Neuronal stem cell (in vitro differentiated cells): ENCODE data around the gene NOL12.
A peak's percentile ranks its signal among the peaks of the same experiment; 100 is the strongest.
"Not testable (repeated sequence)": the region's sequence is repeated elsewhere in the genome, so short reads cannot be mapped to it uniquely, and the experiment has no call there.

ENCODE experiments used
- DNase-seq: peaks from one replicate; pipeline ENCODE4 v3.0.0-alpha.2; 2013; ENCODE audit warnings: low spot score
- H2AFZ ChIP-seq: one replicate; pipeline ENCODE4 v1.6.1; 2013; ENCODE audit warnings: mild to moderate bottlenecking, low read length, inconsistent platforms
- H2AK5ac ChIP-seq: 2 replicates; pipeline ENCODE4 v1.6.1; 2013; ENCODE audit warnings: low read depth, mild to moderate bottlenecking, inconsistent platforms, low read length, moderate library complexity, mixed read lengths
- H2BK120ac ChIP-seq: 2 replicates; pipeline ENCODE4 v1.6.1; 2013; ENCODE audit warnings: low read depth, mild to moderate bottlenecking, inconsistent platforms, low read length, moderate library complexity, mixed read lengths
- H2BK12ac ChIP-seq: one replicate; pipeline ENCODE4 v1.6.1; 2013; ENCODE audit warnings: low read length, inconsistent platforms
- H2BK15ac ChIP-seq: 2 replicates; pipeline ENCODE4 v1.6.1; 2013; ENCODE audit warnings: mild to moderate bottlenecking, low read length, inconsistent platforms, mixed read lengths
- H2BK5ac ChIP-seq: one replicate; pipeline ENCODE4 v1.6.1; 2013; ENCODE audit warnings: inconsistent platforms, mild to moderate bottlenecking, low read length, moderate library complexity
- H3K14ac ChIP-seq: one replicate; pipeline ENCODE4 v1.6.1; 2013; ENCODE audit warnings: low read length, inconsistent platforms
- H3K18ac ChIP-seq: 2 replicates; pipeline ENCODE4 v1.6.1; 2013; ENCODE audit warnings: low read length, inconsistent platforms
- H3K23ac ChIP-seq: 2 replicates; pipeline ENCODE4 v1.6.1; 2013; ENCODE audit warnings: low read depth, mild to moderate bottlenecking, mixed read lengths, low read length, inconsistent platforms; ENCODE audit not compliant: poor library complexity
- H3K27ac ChIP-seq: replicated peaks from 3 replicates; pipeline ENCODE4 v1.5.1; 2013; ENCODE audit warnings: low read length, inconsistent platforms
- H3K27me3 ChIP-seq, 3 experiments: 2 replicates each; pipeline ENCODE4 v1.6.1; 2013; ENCODE audit warnings: low read length in 3 of 3, mild to moderate bottlenecking in 2 of 3, inconsistent platforms in 1 of 3, low read depth in 1 of 3, mixed read lengths in 1 of 3, moderate library complexity in 1 of 3; ENCODE audit not compliant: control insufficient read depth in 3 of 3, insufficient read depth in 3 of 3
- H3K36me3 ChIP-seq, 2 donors: replicated peaks in 1 of 2; 2 replicates each; pipeline ENCODE4 v1.6.1; 2013; ENCODE audit warnings: low read length in 2 of 2; ENCODE audit not compliant: control insufficient read depth in 2 of 2, insufficient read depth in 2 of 2
- H3K4ac ChIP-seq: 2 replicates; pipeline ENCODE4 v1.6.1; 2013; ENCODE audit warnings: inconsistent platforms, mild to moderate bottlenecking, low read length, moderate library complexity
- H3K4me1 ChIP-seq, 2 donors: 1 replicate in 1 of 2; 2 replicates in 1 of 2; pipeline ENCODE4 v1.6.1; 2013; ENCODE audit warnings: low read length in 2 of 2, low read depth in 1 of 2; ENCODE audit not compliant: control insufficient read depth in 2 of 2, insufficient read depth in 1 of 2
- H3K4me2 ChIP-seq: one replicate; pipeline ENCODE4 v1.6.1; 2013; ENCODE audit warnings: mild to moderate bottlenecking, low read length, inconsistent platforms; ENCODE audit not compliant: insufficient read depth, poor library complexity, severe bottlenecking
- H3K4me3 ChIP-seq, 2 donors: 2 replicates each; pipeline ENCODE4 v1.5.1; 2013; ENCODE audit warnings: low read length in 2 of 2, mild to moderate bottlenecking in 2 of 2, inconsistent platforms in 1 of 2, moderate library complexity in 1 of 2
- H3K79me1 ChIP-seq: one replicate; pipeline ENCODE4 v1.6.1; 2013; ENCODE audit warnings: low read depth, mild to moderate bottlenecking, inconsistent platforms, low read length, moderate library complexity
- H3K9ac ChIP-seq: one replicate; pipeline ENCODE4 v1.6.1; 2013; ENCODE audit warnings: mild to moderate bottlenecking, low read depth, low read length, inconsistent platforms; ENCODE audit not compliant: poor library complexity
- H3K9me3 ChIP-seq, 2 donors: replicated peaks in 1 of 2; 2 replicates each; pipeline versions ENCODE3 to v1.6.1; 2013; ENCODE audit warnings: low read length in 2 of 2, mild to moderate bottlenecking in 2 of 2, inconsistent platforms in 1 of 2, low read depth in 1 of 2, mixed read lengths in 1 of 2, moderate library complexity in 1 of 2; ENCODE audit not compliant: control insufficient read depth in 2 of 2, insufficient read depth in 1 of 2
- H4K8ac ChIP-seq: one replicate; pipeline ENCODE4 v1.6.1; 2013; ENCODE audit warnings: low read depth, mild to moderate bottlenecking, inconsistent platforms, low read length, moderate library complexity
- H4K91ac ChIP-seq: one replicate; pipeline ENCODE4 v1.6.1; 2013; ENCODE audit warnings: low read length, low read depth, mild to moderate bottlenecking, inconsistent platforms; ENCODE audit not compliant: poor library complexity
- WGBS, 2 donors: extraction: QIAGEN DNeasy Blood & Tissue Kit; methylation state at CpG; one replicate each; pipeline ENCODE4 v1.1.7; 2013; ENCODE audit warnings: missing lambda C conversion rate in 2 of 2, mixed read lengths in 1 of 2; ENCODE audit not compliant: insufficient read length in 2 of 2, insufficient replicate concordance in 1 of 2; ENCODE audit errors: extremely low coverage in 2 of 2; 5-methylcytosine and 5-hydroxymethylcytosine counted together

NOL12 gene

DNA sequence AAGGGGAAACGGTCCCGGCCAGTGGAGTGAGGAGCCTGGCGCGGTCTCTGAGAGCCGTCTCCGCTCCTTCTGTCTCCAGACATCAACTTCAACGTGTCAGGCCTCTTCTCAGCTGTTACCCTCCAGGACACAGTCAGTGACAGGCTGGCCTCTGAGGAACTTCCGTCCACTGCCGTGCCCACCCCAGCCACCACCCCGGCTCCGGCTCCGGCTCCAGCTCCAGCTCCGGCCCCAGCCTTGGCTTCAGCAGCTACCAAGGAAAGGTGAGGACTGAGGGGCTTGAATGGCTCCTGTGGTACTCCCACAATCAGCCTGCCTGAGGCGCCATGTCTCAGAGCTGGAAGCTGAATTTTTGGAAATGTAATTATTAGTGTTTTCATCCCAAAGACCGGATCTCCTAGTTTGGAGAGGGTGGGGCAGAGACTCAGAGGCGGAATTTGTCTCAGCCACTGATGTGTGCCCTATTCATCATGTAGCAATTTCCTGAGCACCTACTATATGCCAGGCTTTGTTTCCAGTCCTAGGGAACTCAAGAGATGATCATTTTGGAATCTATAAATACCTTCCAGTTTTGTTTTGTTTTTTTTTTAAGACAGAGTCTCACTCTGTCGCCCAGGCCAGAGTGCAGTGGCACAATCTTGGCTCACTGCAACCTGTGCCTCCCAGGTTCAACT, 35.5 kb upstream of the NOL12 start:
- H3K4me3 ChIP-seq: no peak overlapping the region
- DNase-seq: no peak
- H3K9me3 ChIP-seq: no peaks in the 10 kb centered on the region
- no peak overlapping the region for H3K27ac ChIP-seq
- H3K79me1 ChIP-seq: no peaks in the 10 kb centered on the region
- no peaks in the 10 kb centered on the region for H3K27me3 ChIP-seq
- no peak overlapping the region for H2AFZ ChIP-seq
- no peak overlapping the region for H3K9ac ChIP-seq
- no peak overlapping the region for H3K4me2 ChIP-seq
- H4K91ac ChIP-seq: no peak overlapping the region
- H2BK12ac ChIP-seq: no peak overlapping the region
- peak overlapping the region; percentile 58 for H3K18ac ChIP-seq
- H4K8ac ChIP-seq: no peak overlapping the region
- H3K14ac ChIP-seq: no peak overlapping the region
- WGBS, 2 donors: no CpG with 5 or more reads among the region's 17 CpGs
- H3K36me3 ChIP-seq: peaks cover 8 to 49% of the 10 kb centered on the region in 2 donors
- no peak overlapping the region for H2BK15ac ChIP-seq
- no peak overlapping the region for H2AK5ac ChIP-seq
- H2BK5ac ChIP-seq: no peak overlapping the region
- H3K4me1 ChIP-seq: no peaks in the 10 kb centered on the region
- no peak overlapping the region for H2BK120ac ChIP-seq
- no peak overlapping the region for H3K23ac ChIP-seq
- H3K4ac ChIP-seq: no peak overlapping the region

DNA sequence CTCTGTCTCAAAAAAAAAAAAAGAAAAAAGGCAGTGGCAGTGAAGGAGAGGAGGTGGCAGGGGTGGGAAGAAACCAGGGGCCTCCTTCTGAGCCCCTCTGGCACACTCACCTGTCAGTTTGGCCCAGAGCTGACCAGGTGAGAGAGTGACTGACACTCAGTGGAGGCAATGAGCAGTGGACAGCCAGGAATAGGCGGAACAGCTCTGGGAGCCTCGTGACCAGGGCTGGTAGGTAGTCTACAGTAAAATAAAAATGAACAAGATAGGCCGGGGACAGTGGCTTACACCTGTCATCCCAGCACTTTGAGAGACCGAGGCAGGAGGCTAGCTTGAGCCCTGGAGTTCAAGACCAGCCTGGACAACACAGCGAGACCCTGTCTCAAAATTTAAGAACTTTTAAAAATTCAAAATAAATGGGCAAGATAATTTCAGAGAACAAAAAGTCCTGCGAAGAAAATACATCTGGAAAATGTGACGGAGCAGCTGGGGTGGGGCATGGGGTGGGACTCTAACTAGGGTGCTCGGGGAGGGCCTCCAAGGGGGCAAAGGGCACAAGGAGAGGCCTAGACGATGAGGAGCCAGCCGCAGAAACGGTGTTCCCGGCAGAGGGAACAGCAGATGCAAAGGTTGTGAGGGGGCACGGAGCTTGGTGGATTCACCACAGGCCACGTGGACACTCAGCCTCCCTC, 31.4 kb upstream of the NOL12 start:
- no CpG with 5 or more reads among the region's 14 CpGs for WGBS, 2 donors
- peaks cover 5 to 36% of the 10 kb centered on the region in 2 donors for H3K36me3 ChIP-seq
- H3K27ac ChIP-seq: no peak overlapping the region
- no peak overlapping the region for H2AFZ ChIP-seq
- H4K91ac ChIP-seq: no peak overlapping the region
- no peak overlapping the region for H2AK5ac ChIP-seq
- H2BK120ac ChIP-seq: no peak overlapping the region
- no peak overlapping the region for H3K18ac ChIP-seq
- H3K79me1 ChIP-seq: peaks cover 7% of the 10 kb centered on the region
- H3K4me3 ChIP-seq: no peak overlapping the region
- no peak overlapping the region for H4K8ac ChIP-seq
- H3K9ac ChIP-seq: no peak overlapping the region
- no peak overlapping the region for H3K14ac ChIP-seq
- H2BK12ac ChIP-seq: no peak overlapping the region
- peaks cover 6 to 8% of the 10 kb centered on the region in 2 donors for H3K4me1 ChIP-seq
- H3K4ac ChIP-seq: no peak overlapping the region
- no peak overlapping the region for H2BK15ac ChIP-seq
- H3K27me3 ChIP-seq: no peaks in the 10 kb centered on the region
- H3K23ac ChIP-seq: no peak overlapping the region
- H3K4me2 ChIP-seq: no peak overlapping the region
- no peak overlapping the region for H2BK5ac ChIP-seq
- no peak for DNase-seq
- H3K9me3 ChIP-seq: no peaks in the 10 kb centered on the region

DNA sequence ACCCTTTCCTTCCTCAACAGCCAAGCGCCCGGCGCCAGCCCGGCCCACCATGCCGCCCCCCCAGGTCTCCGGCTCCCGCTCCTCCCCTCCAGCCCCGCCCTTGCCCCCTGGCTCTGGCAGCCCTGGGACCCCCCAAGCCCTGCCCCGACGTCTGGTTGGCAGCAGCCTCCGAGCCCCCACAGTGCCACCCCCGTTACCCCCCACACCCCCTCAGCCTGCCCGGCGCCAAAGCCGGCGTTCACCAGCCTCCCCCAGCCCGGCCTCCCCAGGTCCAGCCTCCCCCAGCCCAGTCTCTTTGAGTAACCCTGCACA, 30.9 kb upstream of the NOL12 start:
- no CpG with 5 or more reads among the region's 17 CpGs for WGBS, 2 donors
- Histone ChIP-seq H3K4me1 (peaks cover 8 to 9% of the 10 kb centered on the region in 2 donors), H4K91ac (no peak overlapping the region), H3K9me3 (no peaks in the 10 kb centered on the region), H3K9ac (no peak overlapping the region), H3K36me3 (peaks cover 5 to 32% of the 10 kb centered on the region in 2 donors), H2AK5ac (no peak overlapping the region), H3K4me3 (no peak overlapping the region), H4K8ac (no peak overlapping the region), H3K14ac (no peak overlapping the region), H3K23ac (no peak overlapping the region), H2AFZ (no peak overlapping the region), H3K27me3 (no peaks in the 10 kb centered on the region), H3K79me1 (peaks cover 7% of the 10 kb centered on the region), H3K18ac (no peak overlapping the region), H3K27ac (no peak overlapping the region), H3K4ac (no peak overlapping the region), H2BK120ac (no peak overlapping the region), H2BK5ac (no peak overlapping the region), H2BK12ac (no peak overlapping the region), H3K4me2 (no peak overlapping the region), H2BK15ac (no peak overlapping the region)
- no peak for DNase-seq

DNA sequence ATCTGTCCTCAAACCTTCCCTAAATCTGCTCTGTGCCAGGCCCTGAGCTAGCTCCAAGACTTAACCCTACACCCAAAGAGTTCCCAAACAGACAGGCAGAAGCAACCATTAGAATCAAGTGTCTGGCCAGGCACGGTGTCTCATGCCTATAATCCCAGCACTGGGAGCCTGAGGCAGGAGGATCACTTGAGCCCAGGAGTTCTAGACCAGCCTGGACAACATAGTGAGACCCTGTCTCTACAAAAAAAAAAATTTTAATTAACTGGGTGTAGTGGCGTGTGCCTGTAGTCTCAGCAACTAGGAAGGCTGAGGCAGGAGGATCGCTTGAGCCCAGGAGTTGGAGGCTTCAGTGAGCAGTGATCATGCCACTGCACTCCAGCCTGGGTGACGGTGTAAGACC, 29.6 kb upstream of the NOL12 start:
- Histone ChIP-seq H3K79me1 (peaks cover 11% of the 10 kb centered on the region), H3K4me1 (peaks cover 11 to 16% of the 10 kb centered on the region in 2 donors), H3K36me3 (peaks cover 3 to 29% of the 10 kb centered on the region in 2 donors)
- not testable (repeated sequence) for H4K8ac ChIP-seq, H2BK15ac ChIP-seq, H4K91ac ChIP-seq, H3K9me3 ChIP-seq, H2BK120ac ChIP-seq, H2AFZ ChIP-seq, H3K4ac ChIP-seq, H3K14ac ChIP-seq, H3K27ac ChIP-seq, H3K27me3 ChIP-seq, DNase-seq, H3K9ac ChIP-seq, H2BK12ac ChIP-seq, H3K4me3 ChIP-seq, H3K4me2 ChIP-seq, H3K18ac ChIP-seq, H2AK5ac ChIP-seq, H3K23ac ChIP-seq, H2BK5ac ChIP-seq
- no CpG with 5 or more reads among the region's 4 CpGs for WGBS, 2 donors
